OCI-LY3 (cell line): ENCODE results near the gene MYLIP.
"Not testable (repeated sequence)": the region's sequence is repeated elsewhere in the genome, so short reads cannot be mapped to it uniquely, and the experiment has no call there.

ENCODE experiments used
- H2AFZ ChIP-seq: fragments of 200-600, 300-600 bp; shearing (Covaris generic); 2 replicates; pipeline ENCODE4 v1.6.0; 2014; ENCODE audit warnings: antibody characterized with exemption, low read depth, low read length
- H3K27ac ChIP-seq: fragments of 200-600, 300-600 bp; sonication (generic); 2 replicates; pipeline ENCODE4 v1.5.1; 2014; ENCODE audit warnings: mild to moderate bottlenecking, low read length, moderate library complexity, mixed read lengths
- H3K27me3 ChIP-seq: fragments of 200-600, 300-600 bp; sonication (generic); 2 replicates; pipeline ENCODE4 v1.6.1; 2014; ENCODE audit warnings: low read depth, low read length, mixed read lengths
- H3K36me3 ChIP-seq: fragments of 200-600, 300-600 bp; sonication (generic); replicated peaks from 2 replicates; pipeline ENCODE3; 2014; ENCODE audit warnings: low read depth, low read length, mixed read lengths
- H3K4me1 ChIP-seq: fragments of 300-600, 200-600 bp; sonication (generic); 2 replicates; pipeline ENCODE4 v1.6.1; 2014; ENCODE audit warnings: low read length, mixed read lengths
- H3K4me2 ChIP-seq: fragments of 200-600, 300-600 bp; sonication (generic); 2 replicates; pipeline ENCODE4 v1.6.1; 2014; ENCODE audit warnings: low read length, mixed read lengths
- H3K4me3 ChIP-seq: fragments of 300-600, 200-600 bp; sonication (generic); 2 replicates; pipeline ENCODE4 v1.5.1; 2014; ENCODE audit warnings: antibody characterized with exemption, mild to moderate bottlenecking, low read length, moderate library complexity
- H3K79me2 ChIP-seq: fragments of 300-600, 200-600 bp; shearing (Covaris generic); 2 replicates; pipeline ENCODE4 v1.6.1; 2014; ENCODE audit warnings: mild to moderate bottlenecking, low read length, mixed read lengths
- H3K9ac ChIP-seq: fragments of 300-600, 200-600 bp; shearing (Covaris generic); 2 replicates; pipeline ENCODE4 v1.6.0; 2014; ENCODE audit warnings: mild to moderate bottlenecking, low read length, moderate library complexity
- H3K9me3 ChIP-seq: fragments of 200-600, 300-600 bp; shearing (Covaris generic); 2 replicates; pipeline ENCODE4 v1.6.1; 2014; ENCODE audit warnings: low read length, mixed read lengths; ENCODE audit not compliant: insufficient read depth
- H4K20me1 ChIP-seq: fragments of 200-600, 300-600 bp; sonication (generic); 2 replicates; pipeline ENCODE4 v1.6.1; 2016; ENCODE audit warnings: low read length, mixed read lengths; ENCODE audit not compliant: insufficient read depth
- EZH2phosphoT487 ChIP-seq: fragments of 200-600 bp; shearing (Covaris generic); IDR thresholded peaks from 2 replicates; pipeline ENCODE4 v1.6.1; 2018; ENCODE audit warnings: antibody characterized with exemption, mixed run types, low read depth
- TF ChIP-seq, protein P1 (sequence below): fragments of 200-600, 300-600 bp; sonication (generic); IDR thresholded peaks from 2 replicates; pipeline ENCODE4 v1.5.1; 2014; ENCODE audit warnings: antibody characterized with exemption, low read length, low read depth

Gene MYLIP

GRCh38 chr6:16174416-16175078 is 45.7 kb downstream of the MYLIP start:
- no peaks in the 10 kb centered on the region for H3K79me2 ChIP-seq
- H3K4me1 ChIP-seq, result no peaks in the 10 kb centered on the region
- H3K4me3 ChIP-seq, result no peak overlapping the region
- TF ChIP-seq, protein P1, sequence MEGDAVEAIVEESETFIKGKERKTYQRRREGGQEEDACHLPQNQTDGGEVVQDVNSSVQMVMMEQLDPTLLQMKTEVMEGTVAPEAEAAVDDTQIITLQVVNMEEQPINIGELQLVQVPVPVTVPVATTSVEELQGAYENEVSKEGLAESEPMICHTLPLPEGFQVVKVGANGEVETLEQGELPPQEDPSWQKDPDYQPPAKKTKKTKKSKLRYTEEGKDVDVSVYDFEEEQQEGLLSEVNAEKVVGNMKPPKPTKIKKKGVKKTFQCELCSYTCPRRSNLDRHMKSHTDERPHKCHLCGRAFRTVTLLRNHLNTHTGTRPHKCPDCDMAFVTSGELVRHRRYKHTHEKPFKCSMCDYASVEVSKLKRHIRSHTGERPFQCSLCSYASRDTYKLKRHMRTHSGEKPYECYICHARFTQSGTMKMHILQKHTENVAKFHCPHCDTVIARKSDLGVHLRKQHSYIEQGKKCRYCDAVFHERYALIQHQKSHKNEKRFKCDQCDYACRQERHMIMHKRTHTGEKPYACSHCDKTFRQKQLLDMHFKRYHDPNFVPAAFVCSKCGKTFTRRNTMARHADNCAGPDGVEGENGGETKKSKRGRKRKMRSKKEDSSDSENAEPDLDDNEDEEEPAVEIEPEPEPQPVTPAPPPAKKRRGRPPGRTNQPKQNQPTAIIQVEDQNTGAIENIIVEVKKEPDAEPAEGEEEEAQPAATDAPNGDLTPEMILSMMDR, result no peak
- TF ChIP-seq EZH2phosphoT487, result no peak
- no peaks in the 10 kb centered on the region for H4K20me1 ChIP-seq
- H3K27me3 ChIP-seq, result no peaks in the 10 kb centered on the region; the same call in 1 of the 2 replicates
- H3K9ac ChIP-seq, result no peak overlapping the region
- H3K9me3 ChIP-seq, result no peaks in the 10 kb centered on the region
- no peak overlapping the region for H3K27ac ChIP-seq
- H3K4me2 ChIP-seq, result no peak overlapping the region
- no peaks in the 10 kb centered on the region for H3K36me3 ChIP-seq
- no peak overlapping the region for H2AFZ ChIP-seq

DNA sequence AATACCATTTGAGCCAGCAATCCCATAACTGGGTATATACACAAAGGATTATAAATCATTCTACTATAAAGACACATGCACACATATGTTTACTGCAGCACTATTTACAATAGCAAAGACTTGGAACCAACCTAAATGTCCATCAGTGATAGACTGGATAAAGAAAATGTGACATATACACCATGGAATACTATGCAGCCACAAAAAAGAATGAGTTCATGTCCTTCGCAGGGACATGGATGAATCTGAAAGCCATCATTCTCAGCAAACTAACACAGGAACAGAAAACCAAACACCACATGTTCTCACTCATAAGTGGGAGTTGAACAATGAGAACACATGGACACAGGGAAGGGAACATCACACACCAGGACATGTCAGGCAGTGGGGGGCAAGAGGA is 47.7 kb downstream of the MYLIP start:
- H3K4me3 ChIP-seq, H3K27me3 ChIP-seq, H3K27ac ChIP-seq, H3K36me3 ChIP-seq, H4K20me1 ChIP-seq, H3K9ac ChIP-seq, H2AFZ ChIP-seq, H3K4me2 ChIP-seq, H3K9me3 ChIP-seq, H3K79me2 ChIP-seq, H3K4me1 ChIP-seq: not testable (repeated sequence)

DNA sequence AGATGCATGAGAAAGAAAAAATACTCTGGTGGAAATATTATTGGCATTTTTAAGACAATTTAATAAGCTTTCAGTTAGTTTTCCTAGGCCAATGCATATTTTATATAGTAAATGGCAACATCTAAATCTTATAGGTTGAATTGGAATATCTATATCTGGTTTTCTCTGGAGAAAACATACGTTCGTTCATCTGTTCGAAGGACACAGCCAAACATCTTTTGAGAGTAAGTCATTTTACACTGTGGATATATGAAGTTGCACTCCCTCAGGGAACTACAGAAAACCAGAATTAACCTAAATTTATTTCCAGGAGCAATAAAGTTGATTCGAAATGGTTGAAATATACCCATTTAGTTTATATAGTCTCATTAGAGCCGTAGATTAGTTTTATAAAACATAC is 49.0 kb downstream of the MYLIP start:
- H3K9me3 ChIP-seq, result no peaks in the 10 kb centered on the region
- H2AFZ ChIP-seq, result no peak overlapping the region
- no peak overlapping the region for H3K4me2 ChIP-seq
- no peaks in the 10 kb centered on the region for H3K36me3 ChIP-seq
- H3K4me1 ChIP-seq, result peaks cover under 1% of the 10 kb centered on the region
- no peak overlapping the region for H3K4me3 ChIP-seq
- H3K9ac ChIP-seq, result no peak overlapping the region
- no peak overlapping the region for H3K27ac ChIP-seq
- TF ChIP-seq, protein P1, result no peak
- TF ChIP-seq EZH2phosphoT487, result no peak
- H4K20me1 ChIP-seq, result no peaks in the 10 kb centered on the region
- no peaks in the 10 kb centered on the region for H3K27me3 ChIP-seq
- no peaks in the 10 kb centered on the region for H3K79me2 ChIP-seq

DNA sequence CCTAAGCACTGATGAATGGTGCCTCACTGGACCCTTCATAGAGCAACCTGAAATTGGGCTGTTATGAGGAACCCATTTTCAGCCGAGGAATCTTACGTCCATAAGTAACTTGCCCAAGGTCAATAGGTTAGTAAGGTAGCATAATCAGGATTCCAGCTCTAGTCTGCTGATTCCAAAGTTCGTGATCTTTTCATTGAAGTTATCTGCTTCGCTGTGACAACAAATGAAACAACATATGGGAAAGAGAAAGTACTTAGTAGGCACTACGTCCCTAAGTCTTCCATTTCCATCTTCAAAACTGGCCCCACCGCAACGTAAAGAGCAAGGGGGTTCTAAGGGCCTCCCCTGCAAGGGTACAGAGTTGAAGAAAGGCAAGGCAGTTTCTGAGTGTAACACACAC is 49.5 kb downstream of the MYLIP start:
- Histone ChIP-seq H4K20me1 (no peaks in the 10 kb centered on the region), H3K9ac (no peak overlapping the region), H3K9me3 (no peaks in the 10 kb centered on the region), H3K4me3 (no peak overlapping the region), H3K27me3 (no peaks in the 10 kb centered on the region), H3K79me2 (no peaks in the 10 kb centered on the region), H3K27ac (no peak overlapping the region), H2AFZ (no peak overlapping the region), H3K36me3 (no peaks in the 10 kb centered on the region), H3K4me2 (no peak overlapping the region), H3K4me1 (peaks cover 5% of the 10 kb centered on the region)
- TF ChIP-seq, protein P1, result no peak
- no peak for TF ChIP-seq EZH2phosphoT487
